Fibroblast of lung (primary cell): ENCODE measurements around the gene CDKL5.

Experiments used
- CTCF ChIP-seq, 2 donors: IDR thresholded peaks in 1 of 2; conservative IDR thresholded peaks in 1 of 2; 1 replicate in 1 of 2; 2 replicates in 1 of 2; pipeline ENCODE4 v1.5.1; 2011 to 2012; ENCODE audit warnings: low read length in 2 of 2, control low read depth in 1 of 2, inconsistent platforms in 1 of 2, low read depth in 1 of 2, mild to moderate bottlenecking in 1 of 2
- EZH2 ChIP-seq: IDR thresholded peaks from 2 replicates; pipeline ENCODE4 v1.5.1; 2012; ENCODE audit warnings: low read length, control low read depth, mild to moderate bottlenecking; ENCODE audit errors: missing control alignments

DNA sequence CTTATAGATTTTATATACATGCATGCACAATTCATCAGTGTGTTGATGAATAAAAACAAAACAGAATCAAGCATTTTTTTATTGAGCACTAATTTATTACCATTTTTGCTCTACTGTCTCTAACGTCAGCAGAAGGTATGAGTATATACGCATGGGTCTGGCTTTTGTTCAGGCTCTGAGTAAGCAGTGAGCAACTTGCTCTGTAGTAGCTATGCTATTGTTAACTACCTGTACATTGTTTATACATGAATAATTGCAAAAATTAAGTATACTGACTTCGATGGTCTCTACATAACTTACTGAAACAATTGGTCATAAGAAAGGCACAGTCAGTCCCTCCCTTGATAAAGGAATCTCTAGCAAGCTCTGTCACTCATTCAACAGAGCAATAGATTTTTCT, 123.6 kb downstream of the CDKL5 start:
- TF ChIP-seq CTCF (conservative IDR thresholded peaks at IDR 0.05 in 1 of 2, IDR thresholded peaks at IDR 0.05 in 1 of 2; ENCODE audit: low read depth in 1 of 2, low read length in 2 of 2) (no peak), EZH2 (no peak)
